ENCODE data around the gene SPDEF.

The SPDEF gene

DNA sequence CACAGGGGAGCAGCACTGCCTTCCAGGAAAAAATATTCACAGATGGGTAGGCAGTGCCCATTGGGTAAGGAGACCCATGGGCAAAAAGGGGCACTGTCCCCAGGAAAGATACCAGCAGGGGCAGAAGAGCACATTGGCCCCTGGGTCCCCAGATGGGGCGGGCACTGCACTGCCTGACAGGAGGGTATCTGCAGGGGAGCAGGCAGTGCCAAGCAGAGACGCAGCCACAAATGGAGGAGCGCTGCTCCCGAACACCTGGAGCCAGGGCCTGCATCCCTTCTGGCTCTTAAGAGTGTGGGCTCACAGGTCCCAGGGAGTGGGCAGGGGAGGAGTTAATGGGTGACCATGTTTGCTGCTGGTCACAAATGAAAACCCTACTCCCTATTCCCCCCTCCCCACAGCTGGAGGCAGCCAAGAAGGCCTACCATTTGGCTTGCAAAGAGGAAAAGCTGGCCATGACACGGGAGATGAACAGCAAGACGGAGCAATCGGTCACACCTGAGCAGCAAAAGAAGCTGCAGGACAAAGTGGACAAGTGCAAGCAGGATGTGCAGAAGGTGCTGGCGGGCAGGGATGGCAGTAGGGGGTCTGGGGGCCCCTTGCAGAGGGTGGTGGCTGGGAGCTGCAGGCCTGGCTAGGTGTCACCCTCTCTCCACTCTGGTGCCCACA is 27.0 kb downstream of the SPDEF start:
- TF ChIP-seq EP300 (IDR thresholded peaks at IDR 0.05; ENCODE audit: borderline replicate concordance) = no peak
- TF ChIP-seq CREB1 (IDR thresholded peaks at IDR 0.05; ENCODE audit: low read depth) = no peak

GRCh38 chr6:34527751-34528670 is 28.1 kb downstream of the SPDEF start:
- TF ChIP-seq CEBPB (IDR thresholded peaks at IDR 0.05) (no peak), NFIC (IDR thresholded peaks at IDR 0.05) (no peak), EGR1 (IDR thresholded peaks at IDR 0.05) (no peak), TAF1 (IDR thresholded peaks at IDR 0.05; ENCODE audit: low read depth) (no peak), EP300 (IDR thresholded peaks at IDR 0.05; ENCODE audit: borderline replicate concordance) (no peak), RAD21 (IDR thresholded peaks at IDR 0.05; ENCODE audit: low read depth) (no peak)

GRCh38 chr6:34526992-34527728 is 29.0 kb downstream of the SPDEF start:
- TF ChIP-seq FOXM1 (IDR thresholded peaks at IDR 0.05; ENCODE audit: borderline replicate concordance, low read depth) (no peak), RAD21 (IDR thresholded peaks at IDR 0.05; ENCODE audit: low read depth) (peak; percentile 64)
- TF ChIP-seq, protein P1, sequence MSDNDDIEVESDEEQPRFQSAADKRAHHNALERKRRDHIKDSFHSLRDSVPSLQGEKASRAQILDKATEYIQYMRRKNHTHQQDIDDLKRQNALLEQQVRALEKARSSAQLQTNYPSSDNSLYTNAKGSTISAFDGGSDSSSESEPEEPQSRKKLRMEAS (IDR thresholded peaks at IDR 0.05) = peak; percentile 81

- TF ChIP-seq FOXM1 (IDR thresholded peaks at IDR 0.05; ENCODE audit: borderline replicate concordance, low read depth) (no peak), TAF1 (IDR thresholded peaks at IDR 0.05; ENCODE audit: low read depth) (no peak), CREB1 (IDR thresholded peaks at IDR 0.05; ENCODE audit: low read depth) (no peak), TEAD4 (IDR thresholded peaks at IDR 0.05) (no peak), CEBPB (IDR thresholded peaks at IDR 0.05) (no peak), EGR1 (IDR thresholded peaks at IDR 0.05) (no peak), YY1 (IDR thresholded peaks at IDR 0.05; ENCODE audit: low read depth) (no peak), EP300 (IDR thresholded peaks at IDR 0.05; ENCODE audit: borderline replicate concordance) (no peak), USF1 (IDR thresholded peaks at IDR 0.05) (no peak), ZBTB7A (IDR thresholded peaks at IDR 0.05; ENCODE audit: low read depth) (no peak), NFIC (IDR thresholded peaks at IDR 0.05) (no peak), TCF12 (IDR thresholded peaks at IDR 0.05; ENCODE audit: low read depth) (no peak), RAD21 (IDR thresholded peaks at IDR 0.05; ENCODE audit: low read depth) (no peak)
- TF ChIP-seq, protein P1 (IDR thresholded peaks at IDR 0.05) = no peak
- TF ChIP-seq, protein P2, sequence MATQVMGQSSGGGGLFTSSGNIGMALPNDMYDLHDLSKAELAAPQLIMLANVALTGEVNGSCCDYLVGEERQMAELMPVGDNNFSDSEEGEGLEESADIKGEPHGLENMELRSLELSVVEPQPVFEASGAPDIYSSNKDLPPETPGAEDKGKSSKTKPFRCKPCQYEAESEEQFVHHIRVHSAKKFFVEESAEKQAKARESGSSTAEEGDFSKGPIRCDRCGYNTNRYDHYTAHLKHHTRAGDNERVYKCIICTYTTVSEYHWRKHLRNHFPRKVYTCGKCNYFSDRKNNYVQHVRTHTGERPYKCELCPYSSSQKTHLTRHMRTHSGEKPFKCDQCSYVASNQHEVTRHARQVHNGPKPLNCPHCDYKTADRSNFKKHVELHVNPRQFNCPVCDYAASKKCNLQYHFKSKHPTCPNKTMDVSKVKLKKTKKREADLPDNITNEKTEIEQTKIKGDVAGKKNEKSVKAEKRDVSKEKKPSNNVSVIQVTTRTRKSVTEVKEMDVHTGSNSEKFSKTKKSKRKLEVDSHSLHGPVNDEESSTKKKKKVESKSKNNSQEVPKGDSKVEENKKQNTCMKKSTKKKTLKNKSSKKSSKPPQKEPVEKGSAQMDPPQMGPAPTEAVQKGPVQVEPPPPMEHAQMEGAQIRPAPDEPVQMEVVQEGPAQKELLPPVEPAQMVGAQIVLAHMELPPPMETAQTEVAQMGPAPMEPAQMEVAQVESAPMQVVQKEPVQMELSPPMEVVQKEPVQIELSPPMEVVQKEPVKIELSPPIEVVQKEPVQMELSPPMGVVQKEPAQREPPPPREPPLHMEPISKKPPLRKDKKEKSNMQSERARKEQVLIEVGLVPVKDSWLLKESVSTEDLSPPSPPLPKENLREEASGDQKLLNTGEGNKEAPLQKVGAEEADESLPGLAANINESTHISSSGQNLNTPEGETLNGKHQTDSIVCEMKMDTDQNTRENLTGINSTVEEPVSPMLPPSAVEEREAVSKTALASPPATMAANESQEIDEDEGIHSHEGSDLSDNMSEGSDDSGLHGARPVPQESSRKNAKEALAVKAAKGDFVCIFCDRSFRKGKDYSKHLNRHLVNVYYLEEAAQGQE (IDR thresholded peaks at IDR 0.05; ENCODE audit: low read depth) = no peak
These were observed 29.7 kb downstream of the SPDEF start for GRCh38 chr6:34526241-34526972.

- TF ChIP-seq NFIC (IDR thresholded peaks at IDR 0.05) (no peak), USF1 (IDR thresholded peaks at IDR 0.05) (no peak), TAF1 (IDR thresholded peaks at IDR 0.05; ENCODE audit: low read depth) (no peak), FOXM1 (IDR thresholded peaks at IDR 0.05; ENCODE audit: borderline replicate concordance, low read depth) (no peak), TCF12 (IDR thresholded peaks at IDR 0.05; ENCODE audit: low read depth) (no peak), EGR1 (IDR thresholded peaks at IDR 0.05) (no peak), TEAD4 (IDR thresholded peaks at IDR 0.05) (no peak), EP300 (IDR thresholded peaks at IDR 0.05; ENCODE audit: borderline replicate concordance) (no peak), CREB1 (IDR thresholded peaks at IDR 0.05; ENCODE audit: low read depth) (no peak), YY1 (IDR thresholded peaks at IDR 0.05; ENCODE audit: low read depth) (no peak), CEBPB (IDR thresholded peaks at IDR 0.05) (no peak), RAD21 (IDR thresholded peaks at IDR 0.05; ENCODE audit: low read depth) (no peak), ZBTB7A (IDR thresholded peaks at IDR 0.05; ENCODE audit: low read depth) (no peak)
- TF ChIP-seq, protein P2 (IDR thresholded peaks at IDR 0.05; ENCODE audit: low read depth) = no peak
- TF ChIP-seq, protein P1 (IDR thresholded peaks at IDR 0.05) = no peak
These were observed 30.5 kb downstream of the SPDEF start for GRCh38 chr6:34525431-34526175.
